SK-N-SH (cell line): Measurements from ENCODE around the gene ATP6V1B1. TPM values are rescaled to one million over a fixed set of nuclear protein-coding genes. Genes with fewer than 3 reads are reported as not detected.

ENCODE experiments used
- CTCF ChIA-PET: fragments of 300-600, 350-600 bp; formaldehyde crosslinking; extraction: SDS; loops from one replicate; lab custom pipeline; 2021; lab: Yijun Ruan, JAX
- POLR2A ChIA-PET: fragments of 350-600 bp; sonication (Branson Sonifier 250); formaldehyde crosslinking; extraction: SDS; loops from one replicate; lab custom pipeline; 2020; ENCODE audit warnings: antibody characterized with exemption, inconsistent platforms; lab: Yijun Ruan, JAX
- DNase-seq: peaks from one replicate; pipeline ENCODE4 v3.0.0; 2012
- H2AFZ ChIP-seq: fragments of 200-600 bp; sonication (generic); 2 replicates; pipeline ENCODE4 v1.8.1; 2016; ENCODE audit warnings: antibody characterized with exemption, mild to moderate bottlenecking, low read depth
- H3F3A ChIP-seq: fragments of 200-600 bp; sonication (generic); replicated peaks from 2 replicates; pipeline ENCODE3; 2016; ENCODE audit warnings: antibody characterized with exemption, mild to moderate bottlenecking; ENCODE audit not compliant: insufficient read depth
- H3K27ac ChIP-seq, 2 experiments: fragments of 200-500 bp in 1 of 2; fragments of 200-600 bp in 1 of 2; sonication (Bioruptor generic) in 1 of 2; sonication (generic), shearing (Covaris generic) in 1 of 2; 2 replicates each; pipeline versions ENCODE4 v1.5.1 to v1.6.1; 2014 to 2016; ENCODE audit warnings: low read depth in 2 of 2, inconsistent platforms in 1 of 2, low read length in 1 of 2, mild to moderate bottlenecking in 1 of 2, mixed read lengths in 1 of 2
- H3K27me3 ChIP-seq: fragments of 200-600 bp; sonication (generic), shearing (Covaris generic); 2 replicates; pipeline ENCODE4 v1.6.1; 2016; ENCODE audit warnings: mixed run types; ENCODE audit not compliant: insufficient read depth
- H3K36me3 ChIP-seq, 2 experiments: fragments of 200-500 bp in 1 of 2; fragments of 200-600 bp in 1 of 2; sonication (Bioruptor generic) in 1 of 2; sonication (generic) in 1 of 2; replicated peaks in 1 of 2; 2 replicates each; pipeline versions ENCODE3 to v1.5.1; 2014 to 2016; ENCODE audit warnings: low read length in 1 of 2, mild to moderate bottlenecking in 1 of 2; ENCODE audit not compliant: insufficient read depth in 2 of 2, control insufficient read depth in 1 of 2
- H3K4me1 ChIP-seq, 2 experiments: fragments of 200-500 bp in 1 of 2; fragments of 200-600 bp in 1 of 2; sonication (Bioruptor generic) in 1 of 2; sonication (generic), shearing (Covaris generic) in 1 of 2; 2 replicates each; pipeline versions ENCODE4 v1.5.1 to v1.6.1; 2014 to 2016; ENCODE audit warnings: low read depth in 1 of 2, low read length in 1 of 2, mixed run types in 1 of 2; ENCODE audit not compliant: insufficient read depth in 2 of 2, control insufficient read depth in 1 of 2
- H3K4me2 ChIP-seq: fragments of 200-600 bp; sonication (generic), shearing (Covaris generic); 2 replicates; pipeline ENCODE4 v1.6.1; 2017; ENCODE audit warnings: mixed run types
- H3K4me3 ChIP-seq, 2 experiments: fragments of 200-500 bp in 1 of 2; fragments of 200-600 bp in 1 of 2; sonication (Bioruptor generic) in 1 of 2; sonication (generic), shearing (Covaris generic) in 1 of 2; 2 replicates each; pipeline versions ENCODE4 v1.5.1 to v1.8.1; 2014 to 2016; ENCODE audit warnings: low read depth in 2 of 2, inconsistent platforms in 1 of 2, low read length in 1 of 2, mild to moderate bottlenecking in 1 of 2, mixed read lengths in 1 of 2, moderate library complexity in 1 of 2
- H3K79me2 ChIP-seq: fragments of 200-600 bp; sonication (generic); 2 replicates; pipeline ENCODE4 v1.8.1; 2017; ENCODE audit warnings: mild to moderate bottlenecking; ENCODE audit not compliant: insufficient read depth
- H3K9ac ChIP-seq: fragments of 200-600 bp; sonication (generic); 2 replicates; pipeline ENCODE4 v1.6.1; 2017; ENCODE audit warnings: mixed run types
- H3K9me2 ChIP-seq: fragments of 200-600 bp; sonication (generic); 2 replicates; pipeline ENCODE4 v1.6.1; 2017; ENCODE audit warnings: mixed run types
- H3K9me3 ChIP-seq: fragments of 200-600 bp; sonication (generic); 2 replicates; pipeline ENCODE4 v1.6.1; 2017; ENCODE audit warnings: mixed run types, mild to moderate bottlenecking, moderate library complexity
- H4K20me1 ChIP-seq: fragments of 200-600 bp; sonication (generic); 2 replicates; pipeline ENCODE4 v1.6.1; 2017; ENCODE audit warnings: mild to moderate bottlenecking, mixed run types; ENCODE audit not compliant: insufficient read depth
- EP300 ChIP-seq, 2 experiments: IDR thresholded peaks; 2 replicates each; pipeline versions ENCODE4 v1.4.0 to v1.6.1; 2012; ENCODE audit warnings: borderline replicate concordance in 1 of 2, low read depth in 1 of 2, low read length in 1 of 2
- EZH2phosphoT487 ChIP-seq: fragments of 200-600 bp; sonication (generic); IDR thresholded peaks from 2 replicates; pipeline ENCODE4 v1.6.1; 2017; ENCODE audit warnings: low read depth, mixed run types, mild to moderate bottlenecking, antibody characterized with exemption, moderate library complexity, borderline replicate concordance
- FOSL2 ChIP-seq: IDR thresholded peaks from 2 replicates; pipeline ENCODE4 v1.4.0; 2012; ENCODE audit warnings: low read depth, mild to moderate bottlenecking, moderate library complexity, borderline replicate concordance
- GABPA ChIP-seq: IDR thresholded peaks from 2 replicates; pipeline ENCODE4 v1.4.0; 2012; ENCODE audit warnings: low read depth, mild to moderate bottlenecking
- MEF2A ChIP-seq: IDR thresholded peaks from 2 replicates; pipeline ENCODE4 v1.4.0; 2012; ENCODE audit warnings: low read depth, borderline replicate concordance
- MXI1 ChIP-seq: IDR thresholded peaks from 2 replicates; pipeline ENCODE4 v1.6.1; 2012; ENCODE audit warnings: mild to moderate bottlenecking, low read depth, low read length, improper control_type of control experiment
- NFIC ChIP-seq: IDR thresholded peaks from 2 replicates; pipeline ENCODE4 v1.4.0; 2012; ENCODE audit warnings: borderline replicate concordance
- NRF1 ChIP-seq: IDR thresholded peaks from 2 replicates; pipeline ENCODE4 v1.6.1; 2012; ENCODE audit warnings: low read depth, mild to moderate bottlenecking, low read length
- POLR2AphosphoS5 ChIP-seq: IDR thresholded peaks from 2 replicates; pipeline ENCODE4 v1.6.1; 2012; ENCODE audit warnings: low read depth, low read length
- RFX5 ChIP-seq: IDR thresholded peaks from 2 replicates; pipeline ENCODE4 v1.6.1; 2012; ENCODE audit warnings: mild to moderate bottlenecking, improper control_type of control experiment, low read length
- RXRA ChIP-seq: IDR thresholded peaks from 2 replicates; pipeline ENCODE4 v1.4.0; 2012; ENCODE audit warnings: low read depth, mild to moderate bottlenecking, borderline replicate concordance
- TAF1 ChIP-seq: IDR thresholded peaks from 2 replicates; pipeline ENCODE4 v1.6.1; 2012; ENCODE audit warnings: low read depth, mild to moderate bottlenecking, low read length, moderate library complexity, borderline replicate concordance
- TCF12 ChIP-seq: IDR thresholded peaks from 2 replicates; pipeline ENCODE4 v1.4.0; 2012
- TEAD4 ChIP-seq: IDR thresholded peaks from 2 replicates; pipeline ENCODE4 v1.4.0; 2012; ENCODE audit warnings: mild to moderate bottlenecking, borderline replicate concordance; ENCODE audit not compliant: insufficient read depth
- WGBS: methylation state at CpG from one replicate; pipeline ENCODE4 v1.1.6; 2017; ENCODE audit warnings: low lambda C conversion rate; 5-methylcytosine and 5-hydroxymethylcytosine counted together
- polyA plus RNA-seq, 3 experiments: library from polyadenylated mRNA; depleted of rRNA; stranded (reverse); fragments of >200 nt; gene quantifications; 2 replicates each; pipeline ENCODE4 v1.2.3, GENCODE V29; 2012
- TF ChIP-seq, protein P1 (sequence below): fragments of 150-350 bp; IDR thresholded peaks from 2 replicates; pipeline ENCODE4 v1.6.1; 2016; ENCODE audit warnings: mild to moderate bottlenecking, low read depth, low read length
- TF ChIP-seq, protein P2 (sequence below): fragments of 150-350 bp; IDR thresholded peaks from 2 replicates; pipeline ENCODE4 v1.6.1; 2017; ENCODE audit warnings: antibody characterized with exemption, low read length, low read depth, borderline replicate concordance
- TF ChIP-seq, protein P3 (sequence below): fragments of 200-600 bp; sonication (generic); IDR thresholded peaks from 2 replicates; pipeline ENCODE4 v1.6.1; 2017; ENCODE audit warnings: antibody characterized with exemption, mild to moderate bottlenecking, moderate library complexity
- TF ChIP-seq, protein P4 (sequence below): IDR thresholded peaks from 2 replicates; pipeline ENCODE4; 2012

The ATP6V1B1 gene
- polyA plus RNA-seq, 1 of the 3 experiments (the other 2 are of a cell fraction), result 4.9 TPM

DNA sequence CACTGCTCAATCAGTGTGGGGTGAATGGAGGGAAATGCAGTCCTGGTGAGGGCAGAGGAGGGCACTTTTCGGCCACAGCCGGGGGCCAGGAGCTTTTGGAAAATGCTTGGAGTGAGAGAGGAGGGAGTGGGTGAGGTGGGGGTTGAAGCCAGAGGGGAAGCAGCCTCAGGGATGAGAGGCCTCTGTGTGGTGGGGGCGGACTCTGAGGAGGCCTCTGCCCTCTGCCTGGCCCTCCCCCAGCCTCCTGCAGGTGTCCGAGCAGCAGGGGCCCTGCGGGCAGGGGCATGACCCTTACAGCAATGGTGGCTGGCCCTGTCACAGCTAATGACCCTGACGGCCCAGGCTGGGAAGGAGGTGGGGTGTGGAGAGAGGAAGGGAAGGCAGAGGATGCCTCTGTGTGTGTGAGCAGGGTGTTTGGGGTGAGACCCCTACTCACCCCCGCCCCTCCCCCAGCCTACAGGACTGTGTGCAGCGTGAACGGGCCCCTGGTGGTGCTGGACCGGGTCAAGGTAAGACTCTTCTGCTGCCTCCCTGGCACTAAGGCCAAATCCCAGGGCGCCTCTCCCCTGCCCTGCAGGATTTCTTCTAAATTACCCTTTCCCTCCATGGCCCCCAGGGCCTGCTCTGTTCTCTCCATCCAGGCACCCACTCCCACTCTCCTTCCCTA, 7.6 kb downstream of the ATP6V1B1 start:
- 75% methylated on average over 7 of the region's 11 CpGs for WGBS

DNA sequence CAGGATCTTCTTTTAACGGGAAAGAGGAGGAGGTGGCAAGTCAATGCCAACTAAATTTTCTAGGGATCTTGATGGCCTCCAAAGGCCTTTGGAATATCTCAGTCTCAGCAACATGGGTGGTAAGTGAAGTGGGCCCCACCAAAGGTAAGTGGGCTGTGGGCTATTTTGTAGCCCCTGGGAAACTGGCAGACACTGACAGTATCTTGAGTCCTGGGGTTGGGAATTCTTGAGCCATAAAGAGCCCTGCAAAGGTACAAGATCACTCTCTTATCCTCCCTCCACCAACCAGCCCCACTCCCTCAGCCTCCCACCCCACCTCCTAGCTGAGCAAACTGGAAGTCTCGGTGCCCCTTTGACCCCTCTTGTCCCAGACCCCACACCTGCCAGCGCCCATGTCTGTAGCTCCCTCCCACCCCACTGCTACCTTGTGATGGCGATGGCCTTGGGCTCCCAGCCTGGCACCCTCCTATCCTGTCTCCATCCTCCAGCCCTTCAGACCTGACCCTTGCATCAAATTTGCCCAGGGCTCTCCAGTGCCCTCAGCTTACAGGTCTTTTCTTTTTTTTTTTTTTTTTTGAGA, 8.5 kb downstream of the ATP6V1B1 start:
- WGBS, result 87% methylated on average over 4 of the region's 4 CpGs
- TF ChIP-seq, protein P1, sequence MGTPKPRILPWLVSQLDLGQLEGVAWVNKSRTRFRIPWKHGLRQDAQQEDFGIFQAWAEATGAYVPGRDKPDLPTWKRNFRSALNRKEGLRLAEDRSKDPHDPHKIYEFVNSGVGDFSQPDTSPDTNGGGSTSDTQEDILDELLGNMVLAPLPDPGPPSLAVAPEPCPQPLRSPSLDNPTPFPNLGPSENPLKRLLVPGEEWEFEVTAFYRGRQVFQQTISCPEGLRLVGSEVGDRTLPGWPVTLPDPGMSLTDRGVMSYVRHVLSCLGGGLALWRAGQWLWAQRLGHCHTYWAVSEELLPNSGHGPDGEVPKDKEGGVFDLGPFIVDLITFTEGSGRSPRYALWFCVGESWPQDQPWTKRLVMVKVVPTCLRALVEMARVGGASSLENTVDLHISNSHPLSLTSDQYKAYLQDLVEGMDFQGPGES, result no peak
- TF ChIP-seq FOSL2 (no peak), TEAD4 (no peak), MXI1 (no peak), POLR2AphosphoS5 (no peak), TCF12 (no peak), EP300 (IDR thresholded peaks at IDR 0.05; ENCODE audit: borderline replicate concordance in 1 of 2, low read depth in 1 of 2, low read length in 1 of 2) (no peak), RXRA (no peak), RFX5 (no peak), NFIC (no peak), GABPA (no peak), NRF1 (no peak), TAF1 (no peak), EZH2phosphoT487 (no peak)
- TF ChIP-seq, protein P2, sequence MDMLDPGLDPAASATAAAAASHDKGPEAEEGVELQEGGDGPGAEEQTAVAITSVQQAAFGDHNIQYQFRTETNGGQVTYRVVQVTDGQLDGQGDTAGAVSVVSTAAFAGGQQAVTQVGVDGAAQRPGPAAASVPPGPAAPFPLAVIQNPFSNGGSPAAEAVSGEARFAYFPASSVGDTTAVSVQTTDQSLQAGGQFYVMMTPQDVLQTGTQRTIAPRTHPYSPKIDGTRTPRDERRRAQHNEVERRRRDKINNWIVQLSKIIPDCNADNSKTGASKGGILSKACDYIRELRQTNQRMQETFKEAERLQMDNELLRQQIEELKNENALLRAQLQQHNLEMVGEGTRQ, result no peak
- TF ChIP-seq, protein P3, sequence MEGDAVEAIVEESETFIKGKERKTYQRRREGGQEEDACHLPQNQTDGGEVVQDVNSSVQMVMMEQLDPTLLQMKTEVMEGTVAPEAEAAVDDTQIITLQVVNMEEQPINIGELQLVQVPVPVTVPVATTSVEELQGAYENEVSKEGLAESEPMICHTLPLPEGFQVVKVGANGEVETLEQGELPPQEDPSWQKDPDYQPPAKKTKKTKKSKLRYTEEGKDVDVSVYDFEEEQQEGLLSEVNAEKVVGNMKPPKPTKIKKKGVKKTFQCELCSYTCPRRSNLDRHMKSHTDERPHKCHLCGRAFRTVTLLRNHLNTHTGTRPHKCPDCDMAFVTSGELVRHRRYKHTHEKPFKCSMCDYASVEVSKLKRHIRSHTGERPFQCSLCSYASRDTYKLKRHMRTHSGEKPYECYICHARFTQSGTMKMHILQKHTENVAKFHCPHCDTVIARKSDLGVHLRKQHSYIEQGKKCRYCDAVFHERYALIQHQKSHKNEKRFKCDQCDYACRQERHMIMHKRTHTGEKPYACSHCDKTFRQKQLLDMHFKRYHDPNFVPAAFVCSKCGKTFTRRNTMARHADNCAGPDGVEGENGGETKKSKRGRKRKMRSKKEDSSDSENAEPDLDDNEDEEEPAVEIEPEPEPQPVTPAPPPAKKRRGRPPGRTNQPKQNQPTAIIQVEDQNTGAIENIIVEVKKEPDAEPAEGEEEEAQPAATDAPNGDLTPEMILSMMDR, result no peak

More for the DNA sequence above, 7.6 kb downstream of the ATP6V1B1 start:
- no peaks in the 10 kb centered on the region for H4K20me1 ChIP-seq
- peaks cover 3% of the 10 kb centered on the region for H3F3A ChIP-seq
- no peaks in the 10 kb centered on the region for H3K27me3 ChIP-seq
- peaks cover 5 to 19% of the 10 kb centered on the region in 2 experiments; a peak in 2 of 4 replicates for H3K4me1 ChIP-seq
- no peaks in the 10 kb centered on the region for H3K9me3 ChIP-seq
- TF ChIP-seq, protein P4, sequence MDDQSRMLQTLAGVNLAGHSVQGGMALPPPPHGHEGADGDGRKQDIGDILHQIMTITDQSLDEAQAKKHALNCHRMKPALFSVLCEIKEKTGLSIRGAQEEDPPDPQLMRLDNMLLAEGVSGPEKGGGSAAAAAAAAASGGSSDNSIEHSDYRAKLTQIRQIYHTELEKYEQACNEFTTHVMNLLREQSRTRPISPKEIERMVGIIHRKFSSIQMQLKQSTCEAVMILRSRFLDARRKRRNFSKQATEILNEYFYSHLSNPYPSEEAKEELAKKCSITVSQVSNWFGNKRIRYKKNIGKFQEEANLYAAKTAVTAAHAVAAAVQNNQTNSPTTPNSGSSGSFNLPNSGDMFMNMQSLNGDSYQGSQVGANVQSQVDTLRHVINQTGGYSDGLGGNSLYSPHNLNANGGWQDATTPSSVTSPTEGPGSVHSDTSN, result no peak
- TF ChIP-seq, protein P1, result no peak
- no peak for TF ChIP-seq MEF2A
- H3K4me2 ChIP-seq, result no peak overlapping the region
- ChIA-PET POLR2A (no interaction called here), CTCF (interaction anchor here (0.6 to 8.6 kb wide), 11 partner anchors 17 to 1263 kb away, joined by 3 to 127 read pairs (median 7); no protein-coding TSS in a partner anchor)
- H3K9me2 ChIP-seq, result no peaks in the 10 kb centered on the region
- no peaks in the 10 kb centered on the region for H3K79me2 ChIP-seq
- no peak overlapping the region for H2AFZ ChIP-seq
- no peaks in the 10 kb centered on the region for H3K36me3 ChIP-seq
- no peak overlapping the region for H3K9ac ChIP-seq
- no peak overlapping the region for H3K4me3 ChIP-seq
- peak overlapping the region in 1 of 2 experiments; percentile 18; a peak in 1 of 4 replicates for H3K27ac ChIP-seq
- DNase-seq, result no peak

More for the DNA sequence above, 8.5 kb downstream of the ATP6V1B1 start:
- no peaks in the 10 kb centered on the region for H3K9me3 ChIP-seq
- peaks cover 5 to 22% of the 10 kb centered on the region in 2 experiments; a peak in 2 of 4 replicates for H3K4me1 ChIP-seq
- H3K4me2 ChIP-seq, result no peak overlapping the region
- H4K20me1 ChIP-seq, result no peaks in the 10 kb centered on the region
- H3F3A ChIP-seq, result peaks cover 3% of the 10 kb centered on the region
- POLR2A ChIA-PET, result no interaction called here
- H3K27me3 ChIP-seq, result no peaks in the 10 kb centered on the region
- no peak for DNase-seq
- CTCF ChIA-PET, result interaction anchor here (0.8 to 8.6 kb wide), 6 partner anchors 21 to 159 kb away, joined by 3 to 127 read pairs (median 10); no protein-coding TSS in a partner anchor
- H3K4me3 ChIP-seq, result no peak overlapping the region
- H3K36me3 ChIP-seq, result no peaks in the 10 kb centered on the region
- H2AFZ ChIP-seq, result no peak overlapping the region
- H3K27ac ChIP-seq, result no peak overlapping the region
- no peak overlapping the region for H3K9ac ChIP-seq
- no peaks in the 10 kb centered on the region for H3K79me2 ChIP-seq
- H3K9me2 ChIP-seq, result no peaks in the 10 kb centered on the region
